Measurements from ENCODE around the gene ANKRD40CL. TPM values are rescaled to one million over a fixed set of nuclear protein-coding genes. Genes with fewer than 3 reads are reported as not detected.

Gene ANKRD40CL
- total RNA-seq, 2 donors from 2014 or later = not detected

- Histone ChIP-seq H3K27ac (ENCODE audit: low read depth, low read length) (peak overlapping the region; percentile 69), H3K4me1 (ENCODE audit: control insufficient read depth, insufficient read depth, low read length) (peaks cover 12% of the 10 kb centered on the region), H3K9me3 (ENCODE audit: control insufficient read depth, low read length) (no peaks in the 10 kb centered on the region), H3K36me3 (ENCODE audit: control insufficient read depth, insufficient read depth, low read length) (no peaks in the 10 kb centered on the region), H3K27me3 (ENCODE audit: control insufficient read depth, insufficient read depth, low read length, poor library complexity, severe bottlenecking) (no peaks in the 10 kb centered on the region), H3K4me3 (ENCODE audit: low read length) (no peak overlapping the region), H3K9ac (ENCODE audit: extremely low read depth, low read length, poor library complexity, severe bottlenecking) (no peak overlapping the region)
- no peaks in the 10 kb centered on the region for H3K36me3 Mint-ChIP-seq (ENCODE audit: low read depth)
- peaks cover 2% of the 10 kb centered on the region for H3K27me3 Mint-ChIP-seq (ENCODE audit: insufficient read depth)
- TF ChIP-seq CTCF (conservative IDR thresholded peaks at IDR 0.05) = no peak
- H3K27ac Mint-ChIP-seq = no peak overlapping the region
- H3K4me3 Mint-ChIP-seq = no peak overlapping the region
- H3K4me1 Mint-ChIP-seq = peaks cover 27% of the 10 kb centered on the region
- 60 to 95% methylated on average over 1 to 2 of the region's 2 CpGs for WGBS, 2 experiments (ENCODE audit: insufficient coverage in 1 of 2, insufficient read length in 1 of 2)
- DNase-seq = peak; percentile 40
- H3K9me3 Mint-ChIP-seq = no peaks in the 10 kb centered on the region
These were observed 2.6 kb downstream of the ANKRD40CL start for GRCh38 chr17:50764734-50765149.

GRCh38 chr17:50763716-50764475 is 3.4 kb downstream of the ANKRD40CL start:
- H3K36me3 Mint-ChIP-seq (ENCODE audit: low read depth) = no peaks in the 10 kb centered on the region
- Histone ChIP-seq H3K4me3 (ENCODE audit: low read length) (no peak overlapping the region), H3K36me3 (ENCODE audit: control insufficient read depth, insufficient read depth, low read length) (no peaks in the 10 kb centered on the region), H3K27ac (ENCODE audit: low read depth, low read length) (peak overlapping the region; percentile 69), H3K27me3 (ENCODE audit: control insufficient read depth, insufficient read depth, low read length, poor library complexity, severe bottlenecking) (no peaks in the 10 kb centered on the region), H3K9ac (ENCODE audit: extremely low read depth, low read length, poor library complexity, severe bottlenecking) (no peak overlapping the region), H3K9me3 (ENCODE audit: control insufficient read depth, low read length) (no peaks in the 10 kb centered on the region), H3K4me1 (ENCODE audit: control insufficient read depth, insufficient read depth, low read length) (peaks cover 12% of the 10 kb centered on the region)
- H3K9me3 Mint-ChIP-seq = no peaks in the 10 kb centered on the region
- H3K27me3 Mint-ChIP-seq (ENCODE audit: insufficient read depth) = no peaks in the 10 kb centered on the region
- WGBS, 2 experiments (ENCODE audit: insufficient coverage in 1 of 2, insufficient read length in 1 of 2) = 85 to 100% methylated on average over 1 to 2 of the region's 2 CpGs
- no peak overlapping the region for H3K4me3 Mint-ChIP-seq
- no peak for TF ChIP-seq CTCF (conservative IDR thresholded peaks at IDR 0.05)
- peak; percentile 51 for DNase-seq
- H3K27ac Mint-ChIP-seq = no peak overlapping the region
- H3K4me1 Mint-ChIP-seq = peaks cover 27% of the 10 kb centered on the region

- H3K9ac ChIP-seq (ENCODE audit: extremely low read depth, low read length, poor library complexity, severe bottlenecking) = no peak overlapping the region
- no peaks in the 10 kb centered on the region for H3K36me3 ChIP-seq (ENCODE audit: control insufficient read depth, insufficient read depth, low read length)
- H3K36me3 Mint-ChIP-seq (ENCODE audit: low read depth) = no peaks in the 10 kb centered on the region
- no peak overlapping the region for H3K4me3 ChIP-seq (ENCODE audit: low read length)
- H3K27ac ChIP-seq (ENCODE audit: low read depth, low read length) = no peak overlapping the region
- DNase-seq = peak; percentile 30
- H3K4me3 Mint-ChIP-seq = no peak overlapping the region
- no peaks in the 10 kb centered on the region for H3K27me3 ChIP-seq (ENCODE audit: control insufficient read depth, insufficient read depth, low read length, poor library complexity, severe bottlenecking)
- H3K9me3 ChIP-seq (ENCODE audit: control insufficient read depth, low read length) = no peaks in the 10 kb centered on the region
- no peaks in the 10 kb centered on the region for H3K9me3 Mint-ChIP-seq
- no peak overlapping the region for H3K27ac Mint-ChIP-seq
- H3K27me3 Mint-ChIP-seq (ENCODE audit: insufficient read depth) = no peaks in the 10 kb centered on the region
- no peak for TF ChIP-seq CTCF (conservative IDR thresholded peaks at IDR 0.05)
- peaks cover 27% of the 10 kb centered on the region for H3K4me1 Mint-ChIP-seq
- 88 to 100% methylated on average over 2 of the region's 2 CpGs for WGBS, 2 experiments (ENCODE audit: insufficient coverage in 1 of 2, insufficient read length in 1 of 2)
- peaks cover 12% of the 10 kb centered on the region for H3K4me1 ChIP-seq (ENCODE audit: control insufficient read depth, insufficient read depth, low read length)
These were observed 5.1 kb downstream of the ANKRD40CL start for GRCh38 chr17:50762177-50762576.
